Measurements from ENCODE around the gene ABHD17A.

ABHD17A gene

GRCh38 chr19:1861599-1862031 lies 23.7 kb downstream of the ABHD17A start:
- H3K27ac ChIP-seq (ENCODE audit: low read depth, low read length) = no peak overlapping the region
- H3K9me3 ChIP-seq (ENCODE audit: low read length) = no peaks in the 10 kb centered on the region
- H3K4me1 ChIP-seq (ENCODE audit: insufficient read depth, low read length) = peaks cover 34% of the 10 kb centered on the region
- H3K36me3 ChIP-seq (ENCODE audit: insufficient read depth, low read length) = no peaks in the 10 kb centered on the region
- H3K27me3 ChIP-seq (ENCODE audit: control insufficient read depth in 1 of 2, insufficient read depth in 2 of 2, low read length in 2 of 2) = peaks cover 14 to 49% of the 10 kb centered on the region in 2 donors
- H3K9ac ChIP-seq (ENCODE audit: low read length) = no peak overlapping the region
- H3K4me3 ChIP-seq (ENCODE audit: low read depth in 1 of 2, low read length in 2 of 2) = peak overlapping the region; percentile 38 to 47

- Histone ChIP-seq H3K4me1 (ENCODE audit: insufficient read depth, low read length) (peaks cover 40% of the 10 kb centered on the region), H3K27me3 (ENCODE audit: control insufficient read depth in 1 of 2, insufficient read depth in 2 of 2, low read length in 2 of 2) (peaks cover 14 to 49% of the 10 kb centered on the region in 2 donors), H3K9me3 (ENCODE audit: low read length) (no peaks in the 10 kb centered on the region), H3K9ac (ENCODE audit: low read length) (no peak overlapping the region), H3K27ac (ENCODE audit: low read depth, low read length) (no peak overlapping the region), H3K36me3 (ENCODE audit: insufficient read depth, low read length) (no peaks in the 10 kb centered on the region), H3K4me3 (ENCODE audit: low read depth in 1 of 2, low read length in 2 of 2) (no peak overlapping the region)
Observed at GRCh38 chr19:1860821-1861598, 24.3 kb downstream of the ABHD17A start.

GRCh38 chr19:1860042-1860775 lies 25.1 kb downstream of the ABHD17A start:
- H3K27me3 ChIP-seq (ENCODE audit: control insufficient read depth in 1 of 2, insufficient read depth in 2 of 2, low read length in 2 of 2) = peaks cover 14 to 52% of the 10 kb centered on the region in 2 donors
- no peaks in the 10 kb centered on the region for H3K36me3 ChIP-seq (ENCODE audit: insufficient read depth, low read length)
- peaks cover 46% of the 10 kb centered on the region for H3K4me1 ChIP-seq (ENCODE audit: insufficient read depth, low read length)
- no peak overlapping the region for H3K27ac ChIP-seq (ENCODE audit: low read depth, low read length)
- H3K9me3 ChIP-seq (ENCODE audit: low read length) = no peaks in the 10 kb centered on the region
- no peak overlapping the region for H3K9ac ChIP-seq (ENCODE audit: low read length)
- peak overlapping the region in 1 of 2 donors; percentile 18 for H3K4me3 ChIP-seq (ENCODE audit: low read depth in 1 of 2, low read length in 2 of 2)

GRCh38 chr19:1859331-1859781 lies 25.9 kb downstream of the ABHD17A start:
- H3K36me3 ChIP-seq (ENCODE audit: insufficient read depth, low read length) = no peaks in the 10 kb centered on the region
- no peak overlapping the region for H3K4me3 ChIP-seq (ENCODE audit: low read depth in 1 of 2, low read length in 2 of 2)
- H3K9ac ChIP-seq (ENCODE audit: low read length) = no peak overlapping the region
- H3K27ac ChIP-seq (ENCODE audit: low read depth, low read length) = no peak overlapping the region
- H3K9me3 ChIP-seq (ENCODE audit: low read length) = no peaks in the 10 kb centered on the region
- peaks cover 52% of the 10 kb centered on the region for H3K4me1 ChIP-seq (ENCODE audit: insufficient read depth, low read length)
- H3K27me3 ChIP-seq (ENCODE audit: control insufficient read depth in 1 of 2, insufficient read depth in 2 of 2, low read length in 2 of 2) = peaks cover 14 to 56% of the 10 kb centered on the region in 2 donors

GRCh38 chr19:1858412-1859081 lies 26.7 kb downstream of the ABHD17A start:
- peaks cover 54% of the 10 kb centered on the region for H3K4me1 ChIP-seq (ENCODE audit: insufficient read depth, low read length)
- H3K9me3 ChIP-seq (ENCODE audit: low read length) = no peaks in the 10 kb centered on the region
- no peaks in the 10 kb centered on the region for H3K36me3 ChIP-seq (ENCODE audit: insufficient read depth, low read length)
- no peak overlapping the region for H3K4me3 ChIP-seq (ENCODE audit: low read depth in 1 of 2, low read length in 2 of 2)
- H3K27ac ChIP-seq (ENCODE audit: low read depth, low read length) = peak overlapping the region; percentile 24
- H3K9ac ChIP-seq (ENCODE audit: low read length) = no peak overlapping the region
- peaks cover 14 to 62% of the 10 kb centered on the region in 2 donors for H3K27me3 ChIP-seq (ENCODE audit: control insufficient read depth in 1 of 2, insufficient read depth in 2 of 2, low read length in 2 of 2)

GRCh38 chr19:1857648-1858326 lies 27.5 kb downstream of the ABHD17A start:
- no peak overlapping the region for H3K9ac ChIP-seq (ENCODE audit: low read length)
- peaks cover 56% of the 10 kb centered on the region for H3K4me1 ChIP-seq (ENCODE audit: insufficient read depth, low read length)
- no peaks in the 10 kb centered on the region for H3K36me3 ChIP-seq (ENCODE audit: insufficient read depth, low read length)
- H3K9me3 ChIP-seq (ENCODE audit: low read length) = no peaks in the 10 kb centered on the region
- no peak overlapping the region for H3K4me3 ChIP-seq (ENCODE audit: low read depth in 1 of 2, low read length in 2 of 2)
- peak overlapping the region; percentile 21 for H3K27ac ChIP-seq (ENCODE audit: low read depth, low read length)
- H3K27me3 ChIP-seq (ENCODE audit: control insufficient read depth in 1 of 2, insufficient read depth in 2 of 2, low read length in 2 of 2) = peaks cover 14 to 69% of the 10 kb centered on the region in 2 donors

- peak overlapping the region in 1 of 2 donors; percentile 43 for H3K4me3 ChIP-seq (ENCODE audit: low read depth in 1 of 2, low read length in 2 of 2)
- H3K27me3 ChIP-seq (ENCODE audit: control insufficient read depth in 1 of 2, insufficient read depth in 2 of 2, low read length in 2 of 2) = peaks cover 14 to 67% of the 10 kb centered on the region in 2 donors
- peak overlapping the region; percentile 21 for H3K9ac ChIP-seq (ENCODE audit: low read length)
- H3K36me3 ChIP-seq (ENCODE audit: insufficient read depth, low read length) = no peaks in the 10 kb centered on the region
- peak overlapping the region; percentile 21 for H3K27ac ChIP-seq (ENCODE audit: low read depth, low read length)
- no peaks in the 10 kb centered on the region for H3K9me3 ChIP-seq (ENCODE audit: low read length)
- peaks cover 50% of the 10 kb centered on the region for H3K4me1 ChIP-seq (ENCODE audit: insufficient read depth, low read length)
Observed at GRCh38 chr19:1856698-1857603, 28.3 kb downstream of the ABHD17A start.

GRCh38 chr19:1856345-1856697 lies 29.0 kb downstream of the ABHD17A start:
- peak overlapping the region; percentile 21 for H3K9ac ChIP-seq (ENCODE audit: low read length)
- H3K4me1 ChIP-seq (ENCODE audit: insufficient read depth, low read length) = peaks cover 44% of the 10 kb centered on the region
- H3K4me3 ChIP-seq (ENCODE audit: low read depth in 1 of 2, low read length in 2 of 2) = peak overlapping the region in 1 of 2 donors; percentile 43
- H3K27me3 ChIP-seq (ENCODE audit: control insufficient read depth in 1 of 2, insufficient read depth in 2 of 2, low read length in 2 of 2) = peaks cover 13 to 67% of the 10 kb centered on the region in 2 donors
- peak overlapping the region; percentile 21 for H3K27ac ChIP-seq (ENCODE audit: low read depth, low read length)
- no peaks in the 10 kb centered on the region for H3K9me3 ChIP-seq (ENCODE audit: low read length)
- no peaks in the 10 kb centered on the region for H3K36me3 ChIP-seq (ENCODE audit: insufficient read depth, low read length)

- peaks cover 41% of the 10 kb centered on the region for H3K4me1 ChIP-seq (ENCODE audit: insufficient read depth, low read length)
- peaks cover 8 to 70% of the 10 kb centered on the region in 2 donors for H3K27me3 ChIP-seq (ENCODE audit: control insufficient read depth in 1 of 2, insufficient read depth in 2 of 2, low read length in 2 of 2)
- peak overlapping the region; percentile 51 for H3K27ac ChIP-seq (ENCODE audit: low read depth, low read length)
- no peak overlapping the region for H3K9ac ChIP-seq (ENCODE audit: low read length)
- no peaks in the 10 kb centered on the region for H3K9me3 ChIP-seq (ENCODE audit: low read length)
- peak overlapping the region in 1 of 2 donors; percentile 43 for H3K4me3 ChIP-seq (ENCODE audit: low read depth in 1 of 2, low read length in 2 of 2)
- no peaks in the 10 kb centered on the region for H3K36me3 ChIP-seq (ENCODE audit: insufficient read depth, low read length)
Observed at GRCh38 chr19:1855828-1856255, 29.5 kb downstream of the ABHD17A start.

Data from muscle layer of colon (tissue), 2 donors.